Tibial nerve (tissue), 4 donors: ENCODE data around the gene INCA1.

ENCODE experiments used
- EP300 ChIP-seq, 2 donors: sonication (generic); formaldehyde crosslinking; IDR thresholded peaks; one replicate each; pipeline ENCODE4 v1.6.1; 2017; ENCODE audit warnings: antibody characterized with exemption in 2 of 2, mild to moderate bottlenecking in 1 of 2
- POLR2A ChIP-seq, 2 donors: fragments of 450-650 bp; IDR thresholded peaks; one replicate each; pipeline ENCODE4 v1.6.1; 2017; ENCODE audit warnings: antibody characterized with exemption in 2 of 2, mild to moderate bottlenecking in 2 of 2, moderate library complexity in 2 of 2
- TF ChIP-seq, protein P1 (sequence below), 5 experiments: fragments of 200-600 bp in 3 of 5; fragments of 450-650 bp in 2 of 5; sonication (generic) in 3 of 5; IDR thresholded peaks; one replicate each; pipeline ENCODE4 v1.5.1; 2016 to 2019; ENCODE audit warnings: antibody characterized with exemption in 5 of 5, mild to moderate bottlenecking in 3 of 5, moderate library complexity in 2 of 5

DNA sequence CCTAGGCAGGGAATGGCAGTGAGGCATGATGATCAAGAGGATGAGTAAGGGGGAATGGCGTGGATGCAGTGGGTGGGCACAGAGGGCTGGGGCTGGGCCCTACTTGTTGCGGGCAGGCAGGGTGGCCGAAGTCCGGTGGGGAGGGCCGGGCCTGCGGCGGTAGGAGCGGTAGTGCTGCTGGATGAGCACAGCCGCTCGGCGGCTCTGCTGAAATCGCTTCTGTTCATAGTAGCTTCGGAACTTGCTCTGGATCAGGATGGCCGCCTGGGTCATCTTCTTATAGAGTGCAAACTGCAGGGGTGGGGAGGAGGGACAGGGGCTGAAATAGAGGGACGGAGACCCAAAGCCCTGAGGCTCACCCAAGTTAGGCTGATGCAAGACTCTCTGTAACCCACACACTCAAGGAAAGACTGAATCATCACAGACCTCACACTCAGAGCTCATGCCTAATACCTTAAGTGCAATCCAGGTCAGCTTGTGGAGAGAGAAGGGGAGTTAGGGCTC, 28.2 kb downstream of the INCA1 start:
- TF ChIP-seq, protein P1, sequence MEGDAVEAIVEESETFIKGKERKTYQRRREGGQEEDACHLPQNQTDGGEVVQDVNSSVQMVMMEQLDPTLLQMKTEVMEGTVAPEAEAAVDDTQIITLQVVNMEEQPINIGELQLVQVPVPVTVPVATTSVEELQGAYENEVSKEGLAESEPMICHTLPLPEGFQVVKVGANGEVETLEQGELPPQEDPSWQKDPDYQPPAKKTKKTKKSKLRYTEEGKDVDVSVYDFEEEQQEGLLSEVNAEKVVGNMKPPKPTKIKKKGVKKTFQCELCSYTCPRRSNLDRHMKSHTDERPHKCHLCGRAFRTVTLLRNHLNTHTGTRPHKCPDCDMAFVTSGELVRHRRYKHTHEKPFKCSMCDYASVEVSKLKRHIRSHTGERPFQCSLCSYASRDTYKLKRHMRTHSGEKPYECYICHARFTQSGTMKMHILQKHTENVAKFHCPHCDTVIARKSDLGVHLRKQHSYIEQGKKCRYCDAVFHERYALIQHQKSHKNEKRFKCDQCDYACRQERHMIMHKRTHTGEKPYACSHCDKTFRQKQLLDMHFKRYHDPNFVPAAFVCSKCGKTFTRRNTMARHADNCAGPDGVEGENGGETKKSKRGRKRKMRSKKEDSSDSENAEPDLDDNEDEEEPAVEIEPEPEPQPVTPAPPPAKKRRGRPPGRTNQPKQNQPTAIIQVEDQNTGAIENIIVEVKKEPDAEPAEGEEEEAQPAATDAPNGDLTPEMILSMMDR (IDR thresholded peaks at IDR 0.05): no peak
- TF ChIP-seq POLR2A (IDR thresholded peaks at IDR 0.05): no peak
- peak in 1 of 2 donors; percentile 29 for TF ChIP-seq EP300 (IDR thresholded peaks at IDR 0.05)
